ENCODE measurements around the gene NR3C1.

DNA sequence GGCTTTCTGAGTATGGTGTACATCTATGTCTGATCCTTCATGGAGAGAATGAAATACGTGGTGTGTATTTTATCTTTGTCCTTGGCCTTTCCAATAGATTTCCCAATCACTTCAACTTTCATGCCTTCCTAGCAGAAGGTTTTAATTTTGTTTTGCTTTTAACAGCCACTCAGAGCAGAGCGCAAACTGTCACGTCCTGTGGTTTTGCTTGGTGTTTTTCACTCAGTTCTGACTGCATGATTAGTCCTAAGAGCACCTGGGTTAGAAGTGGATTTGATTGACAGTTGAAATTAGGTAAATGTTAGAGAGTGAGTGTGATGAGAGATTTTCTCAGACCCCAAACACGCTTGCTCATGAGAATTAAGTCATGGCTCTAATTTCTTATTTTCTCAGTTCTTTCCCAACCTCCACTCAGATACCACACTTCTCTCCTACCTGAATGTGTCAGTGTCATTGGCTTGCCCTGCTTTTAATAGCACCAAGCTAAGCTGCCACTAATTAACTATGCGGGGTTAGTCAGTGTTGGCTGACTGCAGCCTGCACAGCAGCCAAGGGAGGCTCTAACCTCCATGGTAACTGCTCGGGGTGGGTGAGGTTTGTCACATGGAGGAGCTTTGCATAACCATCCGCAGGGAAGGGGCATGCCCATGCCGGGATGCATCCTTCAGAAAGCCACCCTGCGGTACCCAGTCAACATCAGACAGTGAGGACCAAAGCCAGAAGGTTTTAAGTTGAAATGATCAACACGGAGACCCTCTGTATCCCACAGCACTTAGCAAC lies 173.4 kb downstream of the NR3C1 start:
- TF ChIP-seq TOX (CRISPR knock-in tag; IDR thresholded peaks at IDR 0.05; ENCODE audit: borderline replicate concordance): no peak
- no peak for TF ChIP-seq TCF4 (CRISPR knock-in tag; IDR thresholded peaks at IDR 0.05; ENCODE audit: borderline replicate concordance)
- no peak for TF ChIP-seq CREB5 (CRISPR knock-in tag; IDR thresholded peaks at IDR 0.05; ENCODE audit: low read depth)
- TF ChIP-seq ISL1 (CRISPR knock-in tag; IDR thresholded peaks at IDR 0.05): no peak
- no peak for TF ChIP-seq PATZ1 (CRISPR knock-in tag; IDR thresholded peaks at IDR 0.05; ENCODE audit: borderline replicate concordance)
- no peak for TF ChIP-seq RARB (CRISPR knock-in tag; IDR thresholded peaks at IDR 0.05)

Measured in SK-N-SH treated with all-trans-retinoic acid at 6 μM for 48 hours (cell line).